Measurements from ENCODE around the gene ACTMAP.
"Not testable (repeated sequence)": the region's sequence is repeated elsewhere in the genome, so short reads cannot be mapped to it uniquely, and the experiment has no call there.

Gene ACTMAP

GRCh38 chr19:40775632-40776022 is 25.4 kb upstream of the ACTMAP start:
- H3K4me3 ChIP-seq (ENCODE audit: low read depth, low read length), result no peak overlapping the region
- no peak for TF ChIP-seq CTCF (IDR thresholded peaks at IDR 0.05; ENCODE audit: control insufficient read depth, extremely low read depth, insufficient read depth)
- DNase-seq (ENCODE audit: low read depth), result no peak

- no peak for DNase-seq (ENCODE audit: low read depth)
- TF ChIP-seq CTCF (IDR thresholded peaks at IDR 0.05; ENCODE audit: control insufficient read depth, extremely low read depth, insufficient read depth), result no peak
- no peak within 1 kb of the TSS for H3K4me3 ChIP-seq (ENCODE audit: low read depth, low read length)
These were observed 24.8 kb upstream of the ACTMAP start, which contains the start of gene MIA for GRCh38 chr19:40774916-40775631. MIA (plus strand) TSS chr19:40775521; CDS start chr19:40775543, 22 bp downstream.

- DNase-seq (ENCODE audit: low read depth); H3K4me3 ChIP-seq (ENCODE audit: low read depth, low read length): not testable (repeated sequence)
These were observed 21.0 kb upstream of the ACTMAP start for GRCh38 chr19:40771101-40771862.

- H3K4me3 ChIP-seq (ENCODE audit: low read depth, low read length), result no peak overlapping the region
These were observed 18.6 kb upstream of the ACTMAP start for GRCh38 chr19:40768869-40769268.

GRCh38 chr19:40766385-40766784 is 16.1 kb upstream of the ACTMAP start:
- not testable (repeated sequence) for DNase-seq (ENCODE audit: low read depth); H3K4me3 ChIP-seq (ENCODE audit: low read depth, low read length)

More at GRCh38 chr19:40768869-40769268, 18.6 kb upstream of the ACTMAP start:
- no peak for TF ChIP-seq CTCF (IDR thresholded peaks at IDR 0.05; ENCODE audit: control insufficient read depth, extremely low read depth, insufficient read depth)
- no peak for DNase-seq (ENCODE audit: low read depth)

- H3K4me3 ChIP-seq (ENCODE audit: low read depth, low read length), result no peak overlapping the region
- DNase-seq (ENCODE audit: low read depth), result no peak
- TF ChIP-seq CTCF (IDR thresholded peaks at IDR 0.05; ENCODE audit: control insufficient read depth, extremely low read depth, insufficient read depth), result no peak
These were observed 13.7 kb upstream of the ACTMAP start for GRCh38 chr19:40763963-40764362.

DNA sequence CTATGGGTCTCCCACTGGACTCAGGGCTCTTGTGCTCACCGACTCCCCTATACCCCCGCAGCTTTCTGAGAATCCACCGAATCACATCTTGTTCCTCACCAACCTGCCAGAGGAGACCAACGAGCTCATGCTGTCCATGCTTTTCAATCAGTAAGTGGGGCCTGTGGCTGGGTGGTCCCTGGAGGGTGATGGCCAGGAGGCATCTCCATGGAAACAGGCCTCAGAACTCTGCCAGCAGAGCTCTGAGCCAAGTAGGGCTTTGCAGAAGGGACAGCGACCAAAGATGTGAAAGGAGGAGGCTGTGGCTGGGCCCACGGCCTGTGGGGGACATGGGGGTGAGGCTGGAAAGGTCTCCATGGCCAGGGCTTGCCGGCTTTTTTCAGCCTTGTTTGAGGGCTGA is 13.2 kb upstream of the ACTMAP start:
- no peak overlapping the region for H3K4me3 ChIP-seq (ENCODE audit: low read depth, low read length)
- no peak for TF ChIP-seq CTCF (IDR thresholded peaks at IDR 0.05; ENCODE audit: control insufficient read depth, extremely low read depth, insufficient read depth)
- no peak for DNase-seq (ENCODE audit: low read depth)

Measured in LNCaP clone FGC (cell line).